Activated T-cell treated with anti-CD3 and anti-CD28 coated beads, Interleukin-2, amount 50 U/mL, for 24 hours (primary cell): ENCODE measurements around the gene FNDC1.

Source experiments
- DNase-seq: peaks from one replicate; pipeline ENCODE4 v3.0.0-alpha.2; 2020
- H3K27ac Mint-ChIP-seq: 2 replicates; pipeline ENCODE4 v1.8.0; 2020; ENCODE audit warnings: mild to moderate bottlenecking, mixed read lengths
- H3K27me3 Mint-ChIP-seq: 2 replicates; pipeline ENCODE4 v1.8.0; 2020; ENCODE audit warnings: mixed read lengths
- H3K36me3 Mint-ChIP-seq: 2 replicates; pipeline ENCODE4 v1.8.0; 2020; ENCODE audit warnings: low read depth, mixed read lengths
- H3K4me1 Mint-ChIP-seq: 2 replicates; pipeline ENCODE4 v1.8.0; 2020; ENCODE audit warnings: low read depth, mixed read lengths
- H3K4me3 Mint-ChIP-seq: 2 replicates; pipeline ENCODE4 v1.8.0; 2020; ENCODE audit warnings: mild to moderate bottlenecking, moderate library complexity, mixed read lengths
- H3K9me3 Mint-ChIP-seq: 2 replicates; pipeline ENCODE4 v1.8.0; 2020; ENCODE audit warnings: mixed read lengths

Gene FNDC1

GRCh38 chr6:159308198-159308597, 139.0 kb downstream of the FNDC1 start:
- Mint-ChIP-seq H3K4me3 (no peak overlapping the region), H3K27ac (no peak overlapping the region), H3K4me1 (no peaks in the 10 kb centered on the region), H3K36me3 (no peaks in the 10 kb centered on the region), H3K9me3 (no peaks in the 10 kb centered on the region), H3K27me3 (peaks cover 6% of the 10 kb centered on the region)
- no peak for DNase-seq

DNA sequence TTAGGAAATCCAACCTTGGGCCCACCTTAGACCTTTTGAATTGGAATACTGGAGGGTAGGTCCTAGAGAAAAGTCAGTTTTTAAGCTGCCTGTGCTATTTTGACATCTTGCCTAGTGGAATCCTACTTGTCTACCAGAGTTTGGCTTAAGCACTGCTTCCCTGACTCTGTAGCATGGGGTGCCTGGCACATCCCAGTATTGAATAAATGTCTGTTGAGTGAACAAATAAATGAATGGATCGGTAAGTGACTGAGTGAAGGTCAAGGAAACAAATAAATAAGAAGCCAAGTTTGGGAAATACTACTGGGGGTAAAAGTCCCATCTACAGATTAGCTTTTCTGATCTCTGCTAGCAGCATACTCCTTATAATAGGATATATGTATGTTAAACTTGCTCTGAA, 140.5 kb downstream of the FNDC1 start:
- no peak overlapping the region for H3K27ac Mint-ChIP-seq
- H3K4me1 Mint-ChIP-seq = no peaks in the 10 kb centered on the region
- DNase-seq = no peak
- H3K9me3 Mint-ChIP-seq = no peaks in the 10 kb centered on the region
- H3K36me3 Mint-ChIP-seq = no peaks in the 10 kb centered on the region
- H3K27me3 Mint-ChIP-seq = peaks cover 5% of the 10 kb centered on the region
- no peak overlapping the region for H3K4me3 Mint-ChIP-seq

- Mint-ChIP-seq H3K9me3 (no peaks in the 10 kb centered on the region), H3K27ac (no peak overlapping the region)
Measured at GRCh38 chr6:159311618-159312017, 142.4 kb downstream of the FNDC1 start.

GRCh38 chr6:159312206-159312605, 143.0 kb downstream of the FNDC1 start:
- no peak overlapping the region for H3K27ac Mint-ChIP-seq
- no peak for DNase-seq
- H3K9me3 Mint-ChIP-seq = no peaks in the 10 kb centered on the region
- H3K27me3 Mint-ChIP-seq = peaks cover 7% of the 10 kb centered on the region
- H3K36me3 Mint-ChIP-seq = no peaks in the 10 kb centered on the region
- H3K4me1 Mint-ChIP-seq = no peaks in the 10 kb centered on the region
- H3K4me3 Mint-ChIP-seq = no peak overlapping the region

More at GRCh38 chr6:159311618-159312017, 142.4 kb downstream of the FNDC1 start:
- Mint-ChIP-seq H3K4me3 (no peak overlapping the region), H3K36me3 (no peaks in the 10 kb centered on the region), H3K27me3 (peaks cover 7% of the 10 kb centered on the region), H3K4me1 (no peaks in the 10 kb centered on the region)
- no peak for DNase-seq

DNA sequence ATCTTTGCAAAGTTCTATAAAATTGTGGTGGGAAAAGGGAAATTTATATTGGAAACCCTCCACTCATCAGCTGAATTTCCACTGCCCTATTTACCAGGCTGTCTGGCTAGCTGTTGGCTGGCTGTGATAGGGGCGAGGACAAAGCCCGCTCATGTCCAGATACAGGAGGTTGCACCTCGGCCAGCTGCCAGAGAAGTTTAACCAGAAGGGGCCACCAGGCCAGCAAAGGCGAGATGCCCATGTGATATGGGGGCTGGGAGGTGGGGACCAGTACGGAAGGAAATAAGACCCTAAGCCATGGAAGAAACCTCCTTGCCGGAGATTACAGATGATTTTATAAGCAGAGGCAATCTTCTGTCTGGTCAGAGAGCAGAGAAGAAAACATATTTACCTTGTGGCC, 143.8 kb downstream of the FNDC1 start:
- Mint-ChIP-seq H3K9me3 (no peaks in the 10 kb centered on the region), H3K27me3 (peaks cover 12% of the 10 kb centered on the region), H3K4me1 (no peaks in the 10 kb centered on the region), H3K27ac (no peak overlapping the region), H3K4me3 (no peak overlapping the region), H3K36me3 (no peaks in the 10 kb centered on the region)
- no peak for DNase-seq

GRCh38 chr6:159315562-159315961, 146.4 kb downstream of the FNDC1 start:
- Mint-ChIP-seq H3K4me1 (no peaks in the 10 kb centered on the region), H3K36me3 (no peaks in the 10 kb centered on the region), H3K9me3 (no peaks in the 10 kb centered on the region), H3K4me3 (no peak overlapping the region), H3K27ac (no peak overlapping the region), H3K27me3 (peaks cover 34% of the 10 kb centered on the region)
- no peak for DNase-seq

- H3K36me3 Mint-ChIP-seq = no peaks in the 10 kb centered on the region
- no peaks in the 10 kb centered on the region for H3K4me1 Mint-ChIP-seq
- no peak overlapping the region for H3K27ac Mint-ChIP-seq
- H3K9me3 Mint-ChIP-seq = no peaks in the 10 kb centered on the region
- no peak for DNase-seq
- H3K4me3 Mint-ChIP-seq = no peak overlapping the region
- H3K27me3 Mint-ChIP-seq = peaks cover 43% of the 10 kb centered on the region
Measured at GRCh38 chr6:159317430-159317829, 148.2 kb downstream of the FNDC1 start.

DNA sequence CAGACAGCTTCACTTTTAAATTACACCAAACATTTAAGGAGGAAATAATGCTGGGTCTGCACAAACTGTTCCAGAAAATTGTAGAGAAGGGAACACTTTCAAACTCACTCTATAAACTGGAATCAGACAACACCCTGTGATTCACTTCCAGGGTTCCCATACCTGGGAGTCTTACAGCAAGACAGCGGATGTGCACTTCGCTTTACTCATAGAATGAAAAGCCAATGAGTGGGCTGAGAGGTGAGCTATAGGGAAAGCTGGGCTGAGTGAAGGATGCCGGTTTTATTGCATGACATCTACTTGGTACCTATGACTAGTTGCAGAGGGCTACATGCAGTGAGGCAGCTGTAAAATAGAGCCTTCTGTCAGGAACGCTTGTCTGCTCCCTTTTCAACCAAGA, 152.1 kb downstream of the FNDC1 start:
- H3K36me3 Mint-ChIP-seq = no peaks in the 10 kb centered on the region
- no peaks in the 10 kb centered on the region for H3K4me1 Mint-ChIP-seq
- H3K4me3 Mint-ChIP-seq = no peak overlapping the region
- no peaks in the 10 kb centered on the region for H3K9me3 Mint-ChIP-seq
- no peak overlapping the region for H3K27ac Mint-ChIP-seq
- no peak for DNase-seq
- peaks cover 49% of the 10 kb centered on the region for H3K27me3 Mint-ChIP-seq
